ENCODE results near the gene PFKP.

GRCh38 chr10:3104251-3104918 is 37.0 kb downstream of the PFKP start:
- TF ChIP-seq, protein P1, sequence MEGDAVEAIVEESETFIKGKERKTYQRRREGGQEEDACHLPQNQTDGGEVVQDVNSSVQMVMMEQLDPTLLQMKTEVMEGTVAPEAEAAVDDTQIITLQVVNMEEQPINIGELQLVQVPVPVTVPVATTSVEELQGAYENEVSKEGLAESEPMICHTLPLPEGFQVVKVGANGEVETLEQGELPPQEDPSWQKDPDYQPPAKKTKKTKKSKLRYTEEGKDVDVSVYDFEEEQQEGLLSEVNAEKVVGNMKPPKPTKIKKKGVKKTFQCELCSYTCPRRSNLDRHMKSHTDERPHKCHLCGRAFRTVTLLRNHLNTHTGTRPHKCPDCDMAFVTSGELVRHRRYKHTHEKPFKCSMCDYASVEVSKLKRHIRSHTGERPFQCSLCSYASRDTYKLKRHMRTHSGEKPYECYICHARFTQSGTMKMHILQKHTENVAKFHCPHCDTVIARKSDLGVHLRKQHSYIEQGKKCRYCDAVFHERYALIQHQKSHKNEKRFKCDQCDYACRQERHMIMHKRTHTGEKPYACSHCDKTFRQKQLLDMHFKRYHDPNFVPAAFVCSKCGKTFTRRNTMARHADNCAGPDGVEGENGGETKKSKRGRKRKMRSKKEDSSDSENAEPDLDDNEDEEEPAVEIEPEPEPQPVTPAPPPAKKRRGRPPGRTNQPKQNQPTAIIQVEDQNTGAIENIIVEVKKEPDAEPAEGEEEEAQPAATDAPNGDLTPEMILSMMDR (IDR thresholded peaks at IDR 0.05; ENCODE audit: poor library complexity), result no peak
- TF ChIP-seq EZH2 (IDR thresholded peaks at IDR 0.05; ENCODE audit: borderline replicate concordance), result no peak
- TF ChIP-seq EZH2phosphoT487 (IDR thresholded peaks at IDR 0.05; ENCODE audit: low read depth, severe bottlenecking, unreplicated experiment), result no peak
